GM12878 (cell line): Measurements from ENCODE around the gene ESYT2.

Experiments
- BHLHE40 ChIP-seq, 2 experiments: fragments of 450-650 bp in 1 of 2; IDR thresholded peaks; 2 replicates each; pipeline ENCODE4 v1.6.1; 2011 to 2017; ENCODE audit warnings: low read depth in 2 of 2, borderline replicate concordance in 1 of 2, improper control_type of control experiment in 1 of 2, low read length in 1 of 2, mild to moderate bottlenecking in 1 of 2
- EP300 ChIP-seq, 2 experiments: fragments of 150-350 bp in 1 of 2; IDR thresholded peaks; 2 replicates each; pipeline ENCODE4 v1.6.1; 2011 to 2012; ENCODE audit warnings: low read depth in 2 of 2, low read length in 2 of 2, borderline replicate concordance in 1 of 2, improper control_type of control experiment in 1 of 2, inconsistent platforms in 1 of 2; ENCODE audit not compliant: control insufficient read depth in 1 of 2
- EZH2 ChIP-seq: IDR thresholded peaks from 2 replicates; pipeline ENCODE4 v1.6.1; 2012; ENCODE audit warnings: low read depth, mild to moderate bottlenecking, control low read depth, inconsistent platforms, low read length, borderline replicate concordance; ENCODE audit not compliant: control insufficient read depth
- IKZF1 ChIP-seq: fragments of 450-650 bp; conservative IDR thresholded peaks from 2 replicates; pipeline ENCODE4 v1.6.1; 2017; ENCODE audit warnings: antibody characterized with exemption, mild to moderate bottlenecking
- POLR2AphosphoS5 ChIP-seq: IDR thresholded peaks from 2 replicates; pipeline ENCODE4 v1.6.1; 2011; ENCODE audit warnings: mild to moderate bottlenecking, low read length, inconsistent platforms
- SP1 ChIP-seq: IDR thresholded peaks from one replicate; pipeline ENCODE4 v1.6.1; 2011; ENCODE audit warnings: low read depth, low read length
- YY1 ChIP-seq: IDR thresholded peaks from 2 replicates; pipeline ENCODE4 v1.6.1; 2011; ENCODE audit warnings: low read depth, mild to moderate bottlenecking, low read length
- TF ChIP-seq, protein P1 (sequence below), 3 experiments: IDR thresholded peaks in 2 of 3; conservative IDR thresholded peaks in 1 of 3; 2 replicates each; pipeline ENCODE4 v1.5.1; 2011; ENCODE audit warnings: low read depth in 3 of 3, low read length in 3 of 3, mild to moderate bottlenecking in 3 of 3, control low read depth in 2 of 3, moderate library complexity in 2 of 3, inconsistent platforms in 1 of 3, mixed read lengths in 1 of 3; ENCODE audit not compliant: control insufficient read depth in 2 of 3, insufficient read depth in 1 of 3; ENCODE audit errors: extremely low read depth in 1 of 3
- TF ChIP-seq, protein P2 (sequence below): IDR thresholded peaks from 2 replicates; pipeline ENCODE4 v1.6.1; 2011; ENCODE audit warnings: borderline replicate concordance, low read depth, mild to moderate bottlenecking, moderate library complexity, low read length; ENCODE audit not compliant: insufficient read depth, poor library complexity, severe bottlenecking

DNA sequence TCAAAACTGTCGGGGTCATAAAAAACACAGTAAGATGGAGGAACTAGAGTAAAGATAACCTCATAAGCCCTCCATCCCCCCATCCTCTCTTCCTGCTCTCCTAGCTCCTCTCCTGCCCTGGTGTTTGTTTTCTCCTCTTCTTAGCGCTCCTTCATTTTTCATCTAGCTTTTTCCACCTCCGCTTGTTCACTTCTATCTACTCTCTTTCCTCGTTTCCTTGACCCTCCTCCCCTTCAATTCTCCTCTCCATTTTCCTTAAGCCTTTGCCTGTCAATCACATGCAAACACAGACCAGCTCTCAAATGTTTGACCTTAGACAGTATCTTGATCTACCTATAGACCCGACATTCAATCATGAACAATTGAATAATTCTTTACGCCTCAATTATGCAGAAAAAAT lies 134.7 kb downstream of the ESYT2 start:
- TF ChIP-seq BHLHE40 (IDR thresholded peaks at IDR 0.05; ENCODE audit: borderline replicate concordance in 1 of 2, low read depth in 2 of 2, low read length in 1 of 2) (no peak), EP300 (IDR thresholded peaks at IDR 0.05; ENCODE audit: borderline replicate concordance in 1 of 2, control insufficient read depth in 1 of 2, low read depth in 2 of 2, low read length in 2 of 2) (no peak), SP1 (no peak), POLR2AphosphoS5 (no peak), EZH2 (no peak), YY1 (no peak), IKZF1 (no peak)
- TF ChIP-seq, protein P1, sequence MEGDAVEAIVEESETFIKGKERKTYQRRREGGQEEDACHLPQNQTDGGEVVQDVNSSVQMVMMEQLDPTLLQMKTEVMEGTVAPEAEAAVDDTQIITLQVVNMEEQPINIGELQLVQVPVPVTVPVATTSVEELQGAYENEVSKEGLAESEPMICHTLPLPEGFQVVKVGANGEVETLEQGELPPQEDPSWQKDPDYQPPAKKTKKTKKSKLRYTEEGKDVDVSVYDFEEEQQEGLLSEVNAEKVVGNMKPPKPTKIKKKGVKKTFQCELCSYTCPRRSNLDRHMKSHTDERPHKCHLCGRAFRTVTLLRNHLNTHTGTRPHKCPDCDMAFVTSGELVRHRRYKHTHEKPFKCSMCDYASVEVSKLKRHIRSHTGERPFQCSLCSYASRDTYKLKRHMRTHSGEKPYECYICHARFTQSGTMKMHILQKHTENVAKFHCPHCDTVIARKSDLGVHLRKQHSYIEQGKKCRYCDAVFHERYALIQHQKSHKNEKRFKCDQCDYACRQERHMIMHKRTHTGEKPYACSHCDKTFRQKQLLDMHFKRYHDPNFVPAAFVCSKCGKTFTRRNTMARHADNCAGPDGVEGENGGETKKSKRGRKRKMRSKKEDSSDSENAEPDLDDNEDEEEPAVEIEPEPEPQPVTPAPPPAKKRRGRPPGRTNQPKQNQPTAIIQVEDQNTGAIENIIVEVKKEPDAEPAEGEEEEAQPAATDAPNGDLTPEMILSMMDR (IDR thresholded peaks at IDR 0.05 in 2 of 3, conservative IDR thresholded peaks at IDR 0.05 in 1 of 3; ENCODE audit: control insufficient read depth in 2 of 3, extremely low read depth in 1 of 3, insufficient read depth in 1 of 3, low read depth in 3 of 3, low read length in 3 of 3) = no peak
- TF ChIP-seq, protein P2, sequence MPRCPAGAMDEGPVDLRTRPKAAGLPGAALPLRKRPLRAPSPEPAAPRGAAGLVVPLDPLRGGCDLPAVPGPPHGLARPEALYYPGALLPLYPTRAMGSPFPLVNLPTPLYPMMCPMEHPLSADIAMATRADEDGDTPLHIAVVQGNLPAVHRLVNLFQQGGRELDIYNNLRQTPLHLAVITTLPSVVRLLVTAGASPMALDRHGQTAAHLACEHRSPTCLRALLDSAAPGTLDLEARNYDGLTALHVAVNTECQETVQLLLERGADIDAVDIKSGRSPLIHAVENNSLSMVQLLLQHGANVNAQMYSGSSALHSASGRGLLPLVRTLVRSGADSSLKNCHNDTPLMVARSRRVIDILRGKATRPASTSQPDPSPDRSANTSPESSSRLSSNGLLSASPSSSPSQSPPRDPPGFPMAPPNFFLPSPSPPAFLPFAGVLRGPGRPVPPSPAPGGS = no peak
